GM21576 (cell line): ENCODE measurements around the gene USP12.
A peak's percentile ranks its signal among the peaks of the same experiment; 100 is the strongest.
"Not testable (repeated sequence)": the region's sequence is repeated elsewhere in the genome, so short reads cannot be mapped to it uniquely, and the experiment has no call there.

Source experiments
- ATAC-seq: cut with Tn5 transposase; IDR thresholded peaks from one replicate; pipeline ENCODE4 v1.9.1; 2021; ENCODE audit warnings: mild to moderate bottlenecking, moderate library complexity; ENCODE audit not compliant: unreplicated experiment

The USP12 gene

GRCh38 chr13:27151798-27152599, 19.6 kb downstream of the USP12 start:
- no peak for ATAC-seq

GRCh38 chr13:27149702-27150101, 21.9 kb downstream of the USP12 start:
- ATAC-seq, result no peak

GRCh38 chr13:27148900-27149299, 22.7 kb downstream of the USP12 start:
- ATAC-seq, result no peak

- peak; percentile 53 for ATAC-seq
These were observed 24.0 kb downstream of the USP12 start for GRCh38 chr13:27147530-27148170.

- no peak for ATAC-seq
These were observed 29.9 kb downstream of the USP12 start for GRCh38 chr13:27141746-27142145.

- not testable (repeated sequence) for ATAC-seq
These were observed 30.5 kb downstream of the USP12 start for GRCh38 chr13:27141159-27141558.

- no peak for ATAC-seq
These were observed 31.6 kb downstream of the USP12 start for GRCh38 chr13:27140060-27140459.

- no peak for ATAC-seq
These were observed 32.0 kb downstream of the USP12 start for GRCh38 chr13:27139565-27139964.

GRCh38 chr13:27138457-27139093, 33.0 kb downstream of the USP12 start:
- no peak for ATAC-seq

- ATAC-seq, result no peak
These were observed 33.9 kb downstream of the USP12 start for GRCh38 chr13:27137759-27138158.

GRCh38 chr13:27135023-27135422, 36.6 kb downstream of the USP12 start:
- ATAC-seq, result no peak

- no peak for ATAC-seq
These were observed 37.7 kb downstream of the USP12 start for GRCh38 chr13:27133889-27134288.

- ATAC-seq, result no peak
These were observed 39.1 kb downstream of the USP12 start for GRCh38 chr13:27132538-27132937.

GRCh38 chr13:27131906-27132305, 39.7 kb downstream of the USP12 start:
- no peak for ATAC-seq

GRCh38 chr13:27130979-27131623, 40.5 kb downstream of the USP12 start:
- peak; percentile 84 for ATAC-seq

- no peak for ATAC-seq
These were observed 41.2 kb downstream of the USP12 start for GRCh38 chr13:27130223-27130978.

GRCh38 chr13:27128825-27129627, 42.6 kb downstream of the USP12 start:
- ATAC-seq, result no peak

GRCh38 chr13:27126859-27127258, 44.8 kb downstream of the USP12 start:
- ATAC-seq, result no peak

- ATAC-seq, result no peak
These were observed 46.0 kb downstream of the USP12 start for GRCh38 chr13:27125357-27126282.
